CD14-positive monocyte (primary cell): Measurements from ENCODE around the gene LAMB2. TPM values are rescaled to one million over a fixed set of nuclear protein-coding genes. Genes with fewer than 3 reads are reported as not detected.

Source experiments
- DNase-seq, 3 donors: peaks; one replicate each; pipeline ENCODE4 v3.0.0-alpha.2; 2011 to 2022
- H2AFZ ChIP-seq: 2 replicates; pipeline ENCODE4 v1.6.0; 2012; ENCODE audit warnings: mild to moderate bottlenecking, low read depth, low read length, inconsistent platforms; ENCODE audit not compliant: insufficient read depth, poor library complexity, severe bottlenecking
- H3K27ac ChIP-seq, 2 donors: 1 replicate in 1 of 2; 2 replicates in 1 of 2; pipeline ENCODE4 v1.5.1; 2012 to 2013; ENCODE audit warnings: low read length in 2 of 2, control low read depth in 1 of 2, inconsistent platforms in 1 of 2, low read depth in 1 of 2, mild to moderate bottlenecking in 1 of 2
- H3K27me3 ChIP-seq, 2 donors: one replicate each; pipeline versions ENCODE4 v1.6.0 to v1.6.1; 2011 to 2013; ENCODE audit warnings: low read length in 2 of 2; ENCODE audit not compliant: control insufficient read depth in 2 of 2, insufficient read depth in 2 of 2
- H3K36me3 ChIP-seq, 2 donors: replicated peaks in 1 of 2; 1 replicate in 1 of 2; 2 replicates in 1 of 2; pipeline versions ENCODE4 v1.5.1 to v1.6.1; 2012 to 2013; ENCODE audit warnings: low read length in 2 of 2, control low read depth in 1 of 2, inconsistent platforms in 1 of 2, mild to moderate bottlenecking in 1 of 2; ENCODE audit not compliant: insufficient read depth in 2 of 2, control insufficient read depth in 1 of 2
- H3K4me1 ChIP-seq, 2 donors: 1 replicate in 1 of 2; 2 replicates in 1 of 2; pipeline versions ENCODE4 v1.5.1 to v1.6.1; 2012 to 2013; ENCODE audit warnings: low read length in 2 of 2, control low read depth in 1 of 2, inconsistent platforms in 1 of 2, mild to moderate bottlenecking in 1 of 2, moderate library complexity in 1 of 2; ENCODE audit not compliant: insufficient read depth in 2 of 2, control insufficient read depth in 1 of 2
- H3K4me2 ChIP-seq: replicated peaks from 2 replicates; pipeline ENCODE3; 2012; ENCODE audit warnings: low read length, moderate library complexity, mild to moderate bottlenecking; ENCODE audit not compliant: poor library complexity, severe bottlenecking; ENCODE audit errors: extremely low read depth
- H3K4me3 ChIP-seq, 3 experiments: fragments of 200-600 bp in 1 of 3; sonication (generic) in 1 of 3; replicated peaks in 1 of 3; 1 replicate in 2 of 3; 2 replicates in 1 of 3; pipeline ENCODE4 v1.5.1; 2011 to 2013; ENCODE audit warnings: low read length in 3 of 3, mild to moderate bottlenecking in 3 of 3, control low read depth in 2 of 3, low read depth in 2 of 3, inconsistent platforms in 1 of 3, moderate library complexity in 1 of 3
- H3K79me2 ChIP-seq: 2 replicates; pipeline ENCODE4 v1.6.0; 2012; ENCODE audit warnings: mild to moderate bottlenecking, control low read depth, inconsistent platforms, low read length, moderate library complexity; ENCODE audit not compliant: insufficient read depth
- H3K9ac ChIP-seq: 2 replicates; pipeline ENCODE4 v1.6.0; 2017; ENCODE audit warnings: low read length, mild to moderate bottlenecking; ENCODE audit not compliant: insufficient read depth, poor library complexity, severe bottlenecking
- H3K9me3 ChIP-seq, 2 donors: replicated peaks in 1 of 2; 1 replicate in 1 of 2; 2 replicates in 1 of 2; pipeline versions ENCODE4 v1.5.1 to v1.6.1; 2012 to 2013; ENCODE audit warnings: low read length in 2 of 2, control low read depth in 1 of 2; ENCODE audit not compliant: control insufficient read depth in 1 of 2, insufficient read depth in 1 of 2
- H4K20me1 ChIP-seq: 2 replicates; pipeline ENCODE4 v1.6.0; 2012; ENCODE audit warnings: mild to moderate bottlenecking, low read length, control low read depth, moderate library complexity; ENCODE audit not compliant: insufficient read depth
- H3K27ac Mint-ChIP-seq, 7 donors: one replicate each; pipeline ENCODE4 v1.8.0; 2020; ENCODE audit warnings: mild to moderate bottlenecking in 7 of 7, mixed read lengths in 7 of 7, moderate library complexity in 6 of 7, inconsistent platforms in 2 of 7
- H3K27me3 Mint-ChIP-seq, 3 donors: one replicate each; pipeline ENCODE4 v1.8.0; 2021 to 2022; ENCODE audit warnings: low read depth in 3 of 3, mild to moderate bottlenecking in 3 of 3, mixed read lengths in 3 of 3, moderate library complexity in 3 of 3, inconsistent platforms in 1 of 3
- H3K36me3 Mint-ChIP-seq, 2 donors: one replicate each; pipeline ENCODE4 v1.8.0; 2020; ENCODE audit warnings: mixed read lengths in 2 of 2, inconsistent platforms in 1 of 2, mild to moderate bottlenecking in 1 of 2
- H3K4me1 Mint-ChIP-seq: one replicate; pipeline ENCODE4 v1.8.0; 2020; ENCODE audit warnings: mild to moderate bottlenecking, mixed read lengths
- H3K4me3 Mint-ChIP-seq, 2 donors: one replicate each; pipeline ENCODE4 v1.8.0; 2020; ENCODE audit warnings: mild to moderate bottlenecking in 2 of 2, mixed read lengths in 2 of 2, moderate library complexity in 1 of 2
- H3K9me3 Mint-ChIP-seq, 7 donors: one replicate each; pipeline ENCODE4 v1.8.0; 2020 to 2022; ENCODE audit warnings: mixed read lengths in 7 of 7, mild to moderate bottlenecking in 6 of 7, moderate library complexity in 6 of 7, inconsistent platforms in 2 of 7
- WGBS: methylation state at CpG from one replicate; pipeline ENCODE4 v1.1.5; 2013; ENCODE audit warnings: missing lambda C conversion rate; ENCODE audit not compliant: insufficient coverage; 5-methylcytosine and 5-hydroxymethylcytosine counted together
- intact Hi-C, 2 donors: fragments of 100-400 bp; cut with micrococcal nuclease; formaldehyde crosslinking; loops; one replicate each; pipeline versions ENCODE4 v1.15.0 to v1.15.1; 2023
- polyA plus RNA-seq, 3 donors: library from polyadenylated mRNA; depleted of rRNA in 1 of 3; unstranded in 2 of 3; stranded (reverse) in 1 of 3; fragments of 300-500 nt in 2 of 3; fragments of >200 nt in 1 of 3; fragmentation: Illumina TruSeq in 2 of 3; gene quantifications; 1 replicate in 2 of 3; 2 replicates in 1 of 3; pipeline ENCODE4 v1.2.3, GENCODE V29; 2012 to 2021
- TF ChIP-seq, protein P1 (sequence below): fragments of 200-600 bp; IDR thresholded peaks from one replicate; pipeline ENCODE4 v1.8.0; 2022; ENCODE audit warnings: antibody characterized with exemption, mild to moderate bottlenecking

LAMB2 gene
- polyA plus RNA-seq, 3 donors, result 4.0 to 59.3 (median 7.6) TPM

- WGBS, result no CpG with 5 or more reads among the region's 4 CpGs
- Histone ChIP-seq H3K4me3 (no peak overlapping the region), H3K9ac (no peak overlapping the region)
Measured at GRCh38 chr3:49173792-49174170, 40.9 kb upstream of the LAMB2 start.

GRCh38 chr3:49173116-49173791, 40.4 kb upstream of the LAMB2 start:
- Histone ChIP-seq H2AFZ (no peak overlapping the region), H3K4me3 (no peak overlapping the region), H3K9me3 (no peaks in the 10 kb centered on the region), H3K79me2 (no peaks in the 10 kb centered on the region), H4K20me1 (no peaks in the 10 kb centered on the region), H3K9ac (no peak overlapping the region), H3K27ac (no peak overlapping the region), H3K36me3 (peaks cover 0 to 6% of the 10 kb centered on the region in 2 donors), H3K4me1 (peaks cover 17 to 26% of the 10 kb centered on the region in 2 donors), H3K4me2 (peak overlapping the region; percentile 88), H3K27me3 (no peaks in the 10 kb centered on the region)
- peaks cover 0 to 6% (median 2%) of the 10 kb centered on the region in 3 donors for H3K27me3 Mint-ChIP-seq
- no peak for DNase-seq
- H3K4me3 Mint-ChIP-seq, result peak overlapping the region in 1 of 2 donors; percentile 95
- peaks cover 2 to 9% of the 10 kb centered on the region in 2 donors for H3K36me3 Mint-ChIP-seq
- TF ChIP-seq, protein P1, sequence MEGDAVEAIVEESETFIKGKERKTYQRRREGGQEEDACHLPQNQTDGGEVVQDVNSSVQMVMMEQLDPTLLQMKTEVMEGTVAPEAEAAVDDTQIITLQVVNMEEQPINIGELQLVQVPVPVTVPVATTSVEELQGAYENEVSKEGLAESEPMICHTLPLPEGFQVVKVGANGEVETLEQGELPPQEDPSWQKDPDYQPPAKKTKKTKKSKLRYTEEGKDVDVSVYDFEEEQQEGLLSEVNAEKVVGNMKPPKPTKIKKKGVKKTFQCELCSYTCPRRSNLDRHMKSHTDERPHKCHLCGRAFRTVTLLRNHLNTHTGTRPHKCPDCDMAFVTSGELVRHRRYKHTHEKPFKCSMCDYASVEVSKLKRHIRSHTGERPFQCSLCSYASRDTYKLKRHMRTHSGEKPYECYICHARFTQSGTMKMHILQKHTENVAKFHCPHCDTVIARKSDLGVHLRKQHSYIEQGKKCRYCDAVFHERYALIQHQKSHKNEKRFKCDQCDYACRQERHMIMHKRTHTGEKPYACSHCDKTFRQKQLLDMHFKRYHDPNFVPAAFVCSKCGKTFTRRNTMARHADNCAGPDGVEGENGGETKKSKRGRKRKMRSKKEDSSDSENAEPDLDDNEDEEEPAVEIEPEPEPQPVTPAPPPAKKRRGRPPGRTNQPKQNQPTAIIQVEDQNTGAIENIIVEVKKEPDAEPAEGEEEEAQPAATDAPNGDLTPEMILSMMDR, result no peak
- intact Hi-C loops, result loop anchor here (5.0 to 10.0 kb wide), 2 partner anchors 104 to 272 kb away; partner anchors contain the start of gene C3orf62 (in 1 of the 2)
- peaks cover 19% of the 10 kb centered on the region for H3K4me1 Mint-ChIP-seq
- peaks cover 0 to 3% (median 0%) of the 10 kb centered on the region in 7 donors for H3K9me3 Mint-ChIP-seq
- WGBS, result no CpG with 5 or more reads among the region's 3 CpGs
- peak overlapping the region in 2 of 7 donors; percentile 21 to 50 for H3K27ac Mint-ChIP-seq

More at GRCh38 chr3:49173792-49174170, 40.9 kb upstream of the LAMB2 start:
- Mint-ChIP-seq H3K36me3 (peaks cover 2 to 9% of the 10 kb centered on the region in 2 donors), H3K4me3 (peak overlapping the region in 1 of 2 donors; percentile 9), H3K4me1 (peaks cover 19% of the 10 kb centered on the region), H3K27me3 (peaks cover 0 to 3% (median 2%) of the 10 kb centered on the region in 3 donors), H3K27ac (no peak overlapping the region), H3K9me3 (peaks cover 0 to 3% (median 0%) of the 10 kb centered on the region in 7 donors)
- DNase-seq, result no peak
- no peaks in the 10 kb centered on the region for H4K20me1 ChIP-seq
- H3K27me3 ChIP-seq, result no peaks in the 10 kb centered on the region
- no peak overlapping the region for H3K4me2 ChIP-seq
- H3K9me3 ChIP-seq, result no peaks in the 10 kb centered on the region
- H2AFZ ChIP-seq, result no peak overlapping the region
- no peaks in the 10 kb centered on the region for H3K79me2 ChIP-seq
- intact Hi-C loops, result loop anchor here (5.0 to 10.0 kb wide), 2 partner anchors 104 to 271 kb away; partner anchors contain the start of gene C3orf62 (in 1 of the 2)
- TF ChIP-seq, protein P1, result no peak
- H3K4me1 ChIP-seq, result peaks cover 17 to 26% of the 10 kb centered on the region in 2 donors
- peaks cover 0 to 6% of the 10 kb centered on the region in 2 donors for H3K36me3 ChIP-seq
- H3K27ac ChIP-seq, result no peak overlapping the region
